Measurements from ENCODE around the gene CFAP58.

CFAP58 gene

DNA sequence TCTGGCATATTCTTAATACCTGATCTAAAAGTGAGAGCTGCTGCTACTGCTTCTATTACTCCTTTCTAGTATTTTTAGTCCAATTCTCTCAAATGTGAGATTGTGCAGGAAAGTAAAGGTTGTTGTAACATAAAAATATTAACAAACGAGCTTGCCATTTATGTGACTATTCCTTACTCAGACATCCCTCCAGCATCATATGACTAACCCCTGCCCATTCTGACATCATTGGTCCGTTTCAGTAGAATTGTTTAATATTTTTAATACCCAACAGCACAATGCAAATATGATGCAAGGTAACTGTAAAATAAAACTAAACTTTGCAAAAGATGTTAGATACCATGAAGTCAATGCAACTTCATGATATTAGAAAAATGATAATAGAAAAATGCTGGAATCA, 83.6 kb downstream of the CFAP58 start:
- TF ChIP-seq, protein P1, sequence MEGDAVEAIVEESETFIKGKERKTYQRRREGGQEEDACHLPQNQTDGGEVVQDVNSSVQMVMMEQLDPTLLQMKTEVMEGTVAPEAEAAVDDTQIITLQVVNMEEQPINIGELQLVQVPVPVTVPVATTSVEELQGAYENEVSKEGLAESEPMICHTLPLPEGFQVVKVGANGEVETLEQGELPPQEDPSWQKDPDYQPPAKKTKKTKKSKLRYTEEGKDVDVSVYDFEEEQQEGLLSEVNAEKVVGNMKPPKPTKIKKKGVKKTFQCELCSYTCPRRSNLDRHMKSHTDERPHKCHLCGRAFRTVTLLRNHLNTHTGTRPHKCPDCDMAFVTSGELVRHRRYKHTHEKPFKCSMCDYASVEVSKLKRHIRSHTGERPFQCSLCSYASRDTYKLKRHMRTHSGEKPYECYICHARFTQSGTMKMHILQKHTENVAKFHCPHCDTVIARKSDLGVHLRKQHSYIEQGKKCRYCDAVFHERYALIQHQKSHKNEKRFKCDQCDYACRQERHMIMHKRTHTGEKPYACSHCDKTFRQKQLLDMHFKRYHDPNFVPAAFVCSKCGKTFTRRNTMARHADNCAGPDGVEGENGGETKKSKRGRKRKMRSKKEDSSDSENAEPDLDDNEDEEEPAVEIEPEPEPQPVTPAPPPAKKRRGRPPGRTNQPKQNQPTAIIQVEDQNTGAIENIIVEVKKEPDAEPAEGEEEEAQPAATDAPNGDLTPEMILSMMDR (IDR thresholded peaks at IDR 0.05) = no peak
- TF ChIP-seq ZFX (IDR thresholded peaks at IDR 0.05; ENCODE audit: borderline replicate concordance) = no peak
- H3K27ac ChIP-seq = no peak overlapping the region

DNA sequence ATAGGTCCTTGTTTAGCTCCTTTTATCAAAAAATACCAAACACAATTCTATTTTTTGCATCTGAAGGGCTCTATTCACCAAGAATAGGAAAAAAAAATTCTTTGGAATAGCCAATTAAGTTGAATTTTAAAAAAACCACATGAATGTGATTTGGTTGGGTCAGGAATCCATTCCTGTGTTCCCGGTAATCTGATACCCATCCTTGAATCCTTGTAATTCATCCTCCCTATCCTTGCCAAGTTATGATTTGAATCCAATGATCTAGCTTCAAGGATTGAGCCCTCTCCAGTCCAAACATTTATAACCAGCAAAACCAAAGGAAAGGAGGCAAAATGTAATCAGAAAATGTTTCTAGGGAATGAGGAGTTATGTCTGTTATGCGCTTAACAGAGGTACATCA, 86.6 kb downstream of the CFAP58 start:
- TF ChIP-seq, protein P1 (IDR thresholded peaks at IDR 0.05) = no peak
- TF ChIP-seq ZFX (IDR thresholded peaks at IDR 0.05; ENCODE audit: borderline replicate concordance) = no peak
- no peak overlapping the region for H3K27ac ChIP-seq

DNA sequence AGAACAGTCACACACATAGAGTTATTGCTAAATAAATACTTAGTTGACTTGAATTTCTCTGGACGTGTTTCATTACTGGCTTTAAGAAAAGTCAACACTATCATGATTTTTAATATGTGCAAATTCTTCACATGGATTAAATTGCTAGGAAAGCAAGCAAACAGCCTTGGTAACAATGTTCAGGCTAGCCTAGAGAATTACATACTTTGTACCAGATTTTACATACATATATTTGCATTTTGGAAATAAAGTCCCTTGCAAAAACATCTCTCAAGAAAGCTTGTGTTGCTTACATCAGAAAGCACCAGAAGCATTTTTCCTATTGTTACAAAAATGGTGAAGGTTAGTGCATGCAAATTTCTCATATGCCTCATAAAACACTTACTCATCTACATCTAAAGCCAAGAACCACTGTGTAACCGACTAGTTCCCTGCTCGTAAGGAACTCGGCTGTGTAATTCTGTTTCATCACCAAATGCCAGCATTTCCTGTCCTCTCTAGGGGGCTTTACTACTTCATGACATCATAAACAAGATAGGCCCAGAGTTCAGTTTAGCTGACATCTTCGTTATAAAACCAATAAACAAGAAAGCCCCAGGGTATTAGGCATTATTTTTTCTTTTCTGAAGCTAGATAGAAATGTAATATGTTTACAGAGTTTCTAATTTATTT, 87.8 kb downstream of the CFAP58 start:
- TF ChIP-seq, protein P1 (IDR thresholded peaks at IDR 0.05) = no peak
- TF ChIP-seq ZFX (IDR thresholded peaks at IDR 0.05; ENCODE audit: borderline replicate concordance) = no peak
- H3K27ac ChIP-seq = no peak overlapping the region

DNA sequence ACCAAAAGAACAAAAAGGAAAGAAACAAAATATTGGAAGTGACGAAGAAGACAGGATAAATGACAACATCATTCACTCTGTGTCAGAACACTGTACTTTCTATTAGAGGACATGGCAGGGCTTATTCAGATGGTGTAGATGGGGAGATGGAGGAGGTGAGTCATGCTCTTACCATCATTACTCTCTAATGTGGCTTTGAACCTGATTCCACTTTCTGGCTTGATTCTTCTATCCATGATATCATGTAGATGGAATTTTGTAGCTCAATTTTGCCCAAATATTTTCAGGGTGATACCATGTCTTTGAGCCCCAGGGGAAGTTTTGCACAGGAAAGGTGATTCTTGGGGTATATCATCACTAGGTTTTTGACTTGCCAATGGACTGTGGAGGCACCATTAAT, 91.7 kb downstream of the CFAP58 start:
- no peak overlapping the region for H3K27ac ChIP-seq

DNA sequence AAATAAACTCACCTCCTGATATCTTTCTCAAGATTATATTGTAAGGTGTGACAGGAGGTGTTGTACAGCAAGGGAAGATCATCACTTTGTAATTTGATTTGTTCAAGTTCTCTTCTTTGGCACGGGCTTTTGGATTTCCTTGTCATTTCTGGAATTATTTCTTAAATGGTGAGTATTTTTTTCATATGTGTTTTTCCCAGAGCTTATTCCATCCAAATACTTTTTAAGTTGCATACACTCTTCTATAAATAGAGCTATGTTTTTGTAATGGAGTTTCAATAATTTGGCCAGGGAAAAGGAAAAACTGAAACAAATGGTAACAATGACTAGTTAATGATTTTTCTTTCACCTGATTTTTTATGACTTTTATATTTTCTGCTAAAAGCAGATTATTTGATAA, 92.5 kb downstream of the CFAP58 start:
- TF ChIP-seq, protein P1 (IDR thresholded peaks at IDR 0.05) = no peak
- no peak overlapping the region for H3K27ac ChIP-seq

More for the DNA sequence above, 91.7 kb downstream of the CFAP58 start:
- TF ChIP-seq ZFX (IDR thresholded peaks at IDR 0.05; ENCODE audit: borderline replicate concordance) = no peak
- TF ChIP-seq, protein P1 (IDR thresholded peaks at IDR 0.05) = no peak

DNA sequence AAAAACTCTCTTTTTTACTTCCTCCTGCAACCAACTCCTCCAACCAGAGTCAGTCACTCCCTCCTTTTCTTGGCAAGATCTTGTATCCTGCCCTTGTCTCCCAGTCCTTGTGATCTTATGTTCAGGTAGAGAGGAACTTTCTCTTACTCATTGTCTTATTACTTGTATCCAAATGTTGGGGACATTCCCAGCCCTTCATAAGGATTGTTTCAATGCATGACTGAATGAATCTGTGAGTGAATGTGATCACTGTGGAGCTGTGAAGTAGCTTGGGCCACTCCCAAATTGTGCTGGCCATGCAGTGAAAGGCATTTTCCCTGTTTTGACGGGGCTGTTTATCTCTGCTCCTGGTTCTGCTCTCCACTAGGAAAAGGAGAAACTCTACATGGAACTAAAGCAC, 93.7 kb downstream of the CFAP58 start:
- no peak overlapping the region for H3K27ac ChIP-seq
- TF ChIP-seq, protein P1 (IDR thresholded peaks at IDR 0.05) = no peak
- no peak for TF ChIP-seq ZFX (IDR thresholded peaks at IDR 0.05; ENCODE audit: borderline replicate concordance)

DNA sequence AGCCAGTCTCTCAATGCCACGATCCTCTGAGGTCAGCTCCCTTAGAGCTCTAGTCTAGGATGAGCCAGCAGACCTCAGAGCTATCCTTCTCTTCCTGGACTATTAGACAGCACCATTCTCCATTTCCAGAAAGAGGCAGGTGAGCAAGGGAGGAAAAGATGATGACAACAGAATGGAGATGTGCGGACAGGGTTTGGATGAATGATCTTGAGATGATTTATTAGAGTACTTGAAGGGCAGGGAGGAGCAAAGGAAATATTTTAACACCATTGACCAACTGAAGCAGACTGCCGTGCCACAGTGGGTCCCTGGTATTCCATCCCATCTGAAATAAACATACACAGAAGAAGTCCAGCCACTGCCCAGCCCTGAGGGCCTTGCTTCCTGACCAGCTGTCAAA, 94.3 kb downstream of the CFAP58 start:
- no peak overlapping the region for H3K27ac ChIP-seq
- TF ChIP-seq, protein P1 (IDR thresholded peaks at IDR 0.05) = no peak
- no peak for TF ChIP-seq ZFX (IDR thresholded peaks at IDR 0.05; ENCODE audit: borderline replicate concordance)
